ENCODE measurements around the gene NCOA1.

NCOA1 gene

DNA sequence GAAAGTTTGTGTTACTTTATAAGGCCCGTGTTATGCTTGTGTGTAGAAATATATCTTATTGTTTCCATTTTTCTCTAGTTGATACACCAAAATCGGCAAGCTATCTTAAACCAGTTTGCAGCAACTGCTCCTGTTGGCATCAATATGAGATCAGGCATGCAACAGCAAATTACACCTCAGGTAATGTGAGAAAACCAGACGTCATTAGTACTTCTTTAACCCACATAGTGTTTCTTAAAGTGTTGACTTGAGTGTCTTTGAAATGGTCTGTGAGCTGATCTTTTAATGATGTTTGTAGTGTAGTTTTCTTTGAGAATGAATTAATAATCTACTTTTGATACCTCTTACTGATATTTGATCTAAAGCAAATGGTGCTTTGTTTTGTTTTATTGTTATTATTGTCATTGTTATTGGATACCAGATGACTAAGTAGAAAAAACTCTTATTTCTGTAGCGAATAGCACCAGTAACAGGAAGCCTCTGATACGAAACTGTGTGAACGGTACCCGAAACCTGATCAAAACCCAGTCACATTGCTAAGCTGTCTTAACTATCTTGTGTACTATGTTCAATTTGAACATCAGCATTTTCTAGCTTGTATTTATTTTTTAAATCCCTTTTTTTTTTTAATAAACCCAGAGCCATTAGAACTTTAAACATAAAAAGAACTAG is 248.4 kb downstream of the NCOA1 start:
- no peak for ATAC-seq
- no peak for TF ChIP-seq OSR1 (CRISPR knock-in tag; IDR thresholded peaks at IDR 0.05)
- TF ChIP-seq, protein P1, sequence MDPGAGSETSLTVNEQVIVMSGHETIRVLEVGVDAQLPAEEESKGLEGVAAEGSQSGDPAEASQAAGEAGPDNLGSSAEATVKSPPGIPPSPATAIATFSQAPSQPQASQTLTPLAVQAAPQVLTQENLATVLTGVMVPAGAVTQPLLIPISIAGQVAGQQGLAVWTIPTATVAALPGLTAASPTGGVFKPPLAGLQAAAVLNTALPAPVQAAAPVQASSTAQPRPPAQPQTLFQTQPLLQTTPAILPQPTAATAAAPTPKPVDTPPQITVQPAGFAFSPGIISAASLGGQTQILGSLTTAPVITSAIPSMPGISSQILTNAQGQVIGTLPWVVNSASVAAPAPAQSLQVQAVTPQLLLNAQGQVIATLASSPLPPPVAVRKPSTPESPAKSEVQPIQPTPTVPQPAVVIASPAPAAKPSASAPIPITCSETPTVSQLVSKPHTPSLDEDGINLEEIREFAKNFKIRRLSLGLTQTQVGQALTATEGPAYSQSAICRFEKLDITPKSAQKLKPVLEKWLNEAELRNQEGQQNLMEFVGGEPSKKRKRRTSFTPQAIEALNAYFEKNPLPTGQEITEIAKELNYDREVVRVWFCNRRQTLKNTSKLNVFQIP (CRISPR knock-in tag; IDR thresholded peaks at IDR 0.05; ENCODE audit: borderline replicate concordance, low read depth) = no peak
- TF ChIP-seq ZNF70 (CRISPR knock-in tag; IDR thresholded peaks at IDR 0.05) = no peak
- no peak for TF ChIP-seq ISL1 (CRISPR knock-in tag; IDR thresholded peaks at IDR 0.05)
- no peak for TF ChIP-seq BACH2 (CRISPR knock-in tag; IDR thresholded peaks at IDR 0.05; ENCODE audit: borderline replicate concordance)
- no peak for TF ChIP-seq GLIS3 (CRISPR knock-in tag; IDR thresholded peaks at IDR 0.05)
- TF ChIP-seq ESRRG (CRISPR knock-in tag; IDR thresholded peaks at IDR 0.05) = no peak

GRCh38 chr2:24740142-24740541 is 249.1 kb downstream of the NCOA1 start:
- ATAC-seq = no peak
- TF ChIP-seq ISL1 (CRISPR knock-in tag; IDR thresholded peaks at IDR 0.05) (no peak), CREB5 (CRISPR knock-in tag; IDR thresholded peaks at IDR 0.05; ENCODE audit: low read depth) (no peak), ZFP3 (CRISPR knock-in tag; IDR thresholded peaks at IDR 0.05) (no peak), ZNF8 (CRISPR knock-in tag; IDR thresholded peaks at IDR 0.05) (no peak), TCF4 (CRISPR knock-in tag; IDR thresholded peaks at IDR 0.05; ENCODE audit: borderline replicate concordance) (no peak), TSHZ2 (CRISPR knock-in tag; IDR thresholded peaks at IDR 0.05) (no peak), GLIS3 (CRISPR knock-in tag; IDR thresholded peaks at IDR 0.05) (no peak), ZC3H10 (CRISPR knock-in tag; IDR thresholded peaks at IDR 0.05) (no peak)
- TF ChIP-seq, protein P1 (CRISPR knock-in tag; IDR thresholded peaks at IDR 0.05; ENCODE audit: borderline replicate concordance, low read depth) = no peak

DNA sequence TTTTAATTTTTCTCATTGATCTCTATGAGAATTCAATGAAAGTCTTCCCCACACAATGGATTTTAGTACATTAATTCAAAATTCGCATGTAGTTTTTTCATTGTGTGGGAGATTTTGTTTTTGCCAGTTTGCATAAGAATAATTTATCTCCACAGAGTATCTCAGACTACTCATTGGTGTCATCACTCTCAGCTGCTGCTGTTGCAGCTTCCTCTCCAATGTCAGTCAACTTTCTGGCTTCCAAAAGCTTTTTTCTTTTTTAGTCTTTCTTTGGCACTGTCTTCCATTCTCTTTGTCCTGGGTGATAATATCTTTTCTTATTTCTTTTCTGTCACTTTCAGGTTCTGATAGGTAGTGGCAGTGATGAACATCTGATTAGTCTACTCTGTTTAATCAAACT is 251.7 kb downstream of the NCOA1 start:
- ATAC-seq = no peak
- TF ChIP-seq ZFP30 (CRISPR knock-in tag; IDR thresholded peaks at IDR 0.05) (no peak), ZC3H10 (CRISPR knock-in tag; IDR thresholded peaks at IDR 0.05) (no peak), CSDC2 (CRISPR knock-in tag; IDR thresholded peaks at IDR 0.05) (no peak), TOX (CRISPR knock-in tag; IDR thresholded peaks at IDR 0.05; ENCODE audit: borderline replicate concordance) (no peak), PATZ1 (CRISPR knock-in tag; IDR thresholded peaks at IDR 0.05; ENCODE audit: borderline replicate concordance) (no peak), SNAI2 (CRISPR knock-in tag; IDR thresholded peaks at IDR 0.05) (no peak), ISL1 (CRISPR knock-in tag; IDR thresholded peaks at IDR 0.05) (no peak), ZFP3 (CRISPR knock-in tag; IDR thresholded peaks at IDR 0.05) (no peak), ZNF565 (CRISPR knock-in tag; conservative IDR thresholded peaks at IDR 0.05; ENCODE audit: low read depth) (no peak), PPARA (CRISPR knock-in tag; IDR thresholded peaks at IDR 0.05; ENCODE audit: borderline replicate concordance) (no peak), BACH2 (CRISPR knock-in tag; IDR thresholded peaks at IDR 0.05; ENCODE audit: borderline replicate concordance) (no peak), ZNF70 (CRISPR knock-in tag; IDR thresholded peaks at IDR 0.05) (no peak), GLIS3 (CRISPR knock-in tag; IDR thresholded peaks at IDR 0.05) (no peak), ZNF8 (CRISPR knock-in tag; IDR thresholded peaks at IDR 0.05) (no peak), ARNTL (CRISPR knock-in tag; IDR thresholded peaks at IDR 0.05; ENCODE audit: borderline replicate concordance, low read depth) (no peak), ESRRG (CRISPR knock-in tag; IDR thresholded peaks at IDR 0.05) (no peak)
- TF ChIP-seq, protein P1 (CRISPR knock-in tag; IDR thresholded peaks at IDR 0.05; ENCODE audit: borderline replicate concordance, low read depth) = no peak
- TF ChIP-seq, protein P2, sequence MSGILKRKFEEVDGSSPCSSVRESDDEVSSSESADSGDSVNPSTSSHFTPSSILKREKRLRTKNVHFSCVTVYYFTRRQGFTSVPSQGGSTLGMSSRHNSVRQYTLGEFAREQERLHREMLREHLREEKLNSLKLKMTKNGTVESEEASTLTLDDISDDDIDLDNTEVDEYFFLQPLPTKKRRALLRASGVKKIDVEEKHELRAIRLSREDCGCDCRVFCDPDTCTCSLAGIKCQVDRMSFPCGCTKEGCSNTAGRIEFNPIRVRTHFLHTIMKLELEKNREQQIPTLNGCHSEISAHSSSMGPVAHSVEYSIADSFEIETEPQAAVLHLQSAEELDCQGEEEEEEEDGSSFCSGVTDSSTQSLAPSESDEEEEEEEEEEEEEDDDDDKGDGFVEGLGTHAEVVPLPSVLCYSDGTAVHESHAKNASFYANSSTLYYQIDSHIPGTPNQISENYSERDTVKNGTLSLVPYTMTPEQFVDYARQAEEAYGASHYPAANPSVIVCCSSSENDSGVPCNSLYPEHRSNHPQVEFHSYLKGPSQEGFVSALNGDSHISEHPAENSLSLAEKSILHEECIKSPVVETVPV (CRISPR knock-in tag; IDR thresholded peaks at IDR 0.05) = no peak

Data from SK-N-SH treated with all-trans-retinoic acid at 6 μM for 48 hours (cell line).